Measurements from ENCODE around the gene HAUS7. TPM values are rescaled to one million over a fixed set of nuclear protein-coding genes. Genes with fewer than 3 reads are reported as not detected.

The HAUS7 gene
- total and polyA plus RNA-seq, 2 of the 8 experiments (the other 6 are each of a cell fraction or from before 2014, with no cell fraction given) = 45.4 to 54.0 TPM

DNA sequence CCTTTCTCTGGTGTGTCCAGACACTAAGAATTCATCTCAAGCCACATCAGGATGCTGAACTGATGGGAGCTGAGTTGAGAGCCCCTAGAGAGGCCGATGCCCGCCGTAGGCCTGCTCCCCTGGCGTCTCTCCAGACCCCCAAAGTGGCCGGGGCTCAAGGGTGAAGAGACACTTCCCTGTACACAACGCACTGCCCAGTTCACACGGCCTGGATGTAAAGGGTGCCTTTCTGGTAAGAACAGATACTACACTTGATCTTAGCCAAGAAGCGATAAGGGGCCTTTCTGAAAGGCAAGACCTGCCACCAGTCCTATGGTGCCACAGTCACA lies 19.5 kb downstream of the HAUS7 start:
- H3K36me3 ChIP-seq (ENCODE audit: control insufficient read depth in 2 of 4, insufficient read depth in 4 of 4, low read length in 3 of 4) = peaks cover 0 to 10% (median 0%) of the 10 kb centered on the region in 4 experiments; a peak in 3 of 8 replicates
- DNase-seq (ENCODE audit: low read depth in 1 of 2, low spot score in 2 of 2) (no peak), FAIRE-seq (no peak)
- no peak overlapping the region for H3K9ac ChIP-seq (replicated peaks in 1 of 4; ENCODE audit: extremely low read depth in 1 of 4, low read depth in 3 of 4, low read length in 3 of 4)
- H3K56ac ChIP-seq (replicated peaks; ENCODE audit: insufficient read length, low read depth, low read length) = no peak overlapping the region
- CTCF ChIA-PET (ENCODE audit: partially characterized antibody) = no interaction called here
- H3K18ac ChIP-seq (ENCODE audit: extremely low read depth, low read length) = no peak overlapping the region
- H3K14ac ChIP-seq (ENCODE audit: insufficient read length) = no peak overlapping the region
- H4K5ac ChIP-seq (ENCODE audit: insufficient read length, low read depth, low read length) = no peak overlapping the region
- no peaks in the 10 kb centered on the region for H3K9me3 ChIP-seq (ENCODE audit: insufficient read depth in 2 of 2, low read depth in 1 of 2, low read length in 1 of 2)
- H2BK15ac ChIP-seq (ENCODE audit: low read length) = no peak overlapping the region
- H2BK5ac ChIP-seq (ENCODE audit: low read depth, low read length) = no peak overlapping the region
- H4K20me1 ChIP-seq (replicated peaks in 1 of 2; ENCODE audit: control insufficient read depth in 1 of 2, insufficient read depth in 2 of 2, low read length in 2 of 2) = no peaks in the 10 kb centered on the region
- no peak overlapping the region for H3K27ac ChIP-seq (ENCODE audit: low read depth, low read length)
- no peak overlapping the region for H2AFZ ChIP-seq (ENCODE audit: low read length)
- H3K4me3 ChIP-seq (ENCODE audit: extremely low read depth in 1 of 4, insufficient read depth in 2 of 4, low read depth in 3 of 4, low read length in 4 of 4) = no peak overlapping the region
- no peaks in the 10 kb centered on the region for H3K23me2 ChIP-seq (ENCODE audit: low read depth, low read length)
- no peaks in the 10 kb centered on the region for H3K27me3 ChIP-seq (replicated peaks in 1 of 4; ENCODE audit: control insufficient read depth in 3 of 4, extremely low read depth in 1 of 4, insufficient read depth in 3 of 4, low read length in 3 of 4)
- H3K4me2 ChIP-seq (ENCODE audit: insufficient read depth in 1 of 2, low read depth in 2 of 2, low read length in 2 of 2) = no peak overlapping the region
- H2BK120ac ChIP-seq (replicated peaks; ENCODE audit: low read depth, low read length) = no peak overlapping the region
- H2BK12ac ChIP-seq (ENCODE audit: low read depth, low read length) = no peak overlapping the region
- POLR2A ChIA-PET (ENCODE audit: partially characterized antibody) = no interaction called here
- H3K23ac ChIP-seq (ENCODE audit: insufficient read length) = no peak overlapping the region
- no peak overlapping the region for H2AK5ac ChIP-seq (ENCODE audit: low read depth, low read length)
- no peak overlapping the region for H4K91ac ChIP-seq (replicated peaks; ENCODE audit: insufficient read length, low read length)
- no peaks in the 10 kb centered on the region for H3K79me2 ChIP-seq (ENCODE audit: control insufficient read depth in 1 of 2, insufficient read depth in 2 of 2, low read length in 2 of 2)
- H2BK20ac ChIP-seq (ENCODE audit: low read length) = no peak overlapping the region
- no peak overlapping the region for H3K4ac ChIP-seq (replicated peaks; ENCODE audit: insufficient read length, low read depth, low read length)
- no peaks in the 10 kb centered on the region for H3K79me1 ChIP-seq (ENCODE audit: low read depth, low read length)
- H4K8ac ChIP-seq (ENCODE audit: extremely low read depth, insufficient read depth, low read length) = no peak overlapping the region
- no peaks in the 10 kb centered on the region for H3K4me1 ChIP-seq (replicated peaks in 1 of 4; ENCODE audit: control insufficient read depth in 3 of 4, insufficient read depth in 4 of 4, low read length in 3 of 4)
- WGBS, 2 experiments (ENCODE audit: extremely low coverage in 1 of 2, insufficient coverage in 1 of 2, insufficient read length in 1 of 2, insufficient replicate concordance in 2 of 2, low coverage in 1 of 2, low lambda C conversion rate in 2 of 2, missing lambda C conversion rate in 1 of 2) = 81% methylated on average over 4 of the region's 8 CpGs; no CpG with 5 or more reads in 1 of the 2 experiments
- TF ChIP-seq GTF2F1 (IDR thresholded peaks at IDR 0.05; ENCODE audit: borderline replicate concordance, low read depth, low read length) = no peak
- no peak for TF ChIP-seq TAF7 (optimal IDR thresholded peaks at IDR 0.05; ENCODE audit: borderline replicate concordance, low read depth, low read length)
- no peak for TF ChIP-seq ZNF274 (IDR thresholded peaks at IDR 0.05; ENCODE audit: borderline replicate concordance, extremely low read depth, low read length)
- TF ChIP-seq BRCA1 (IDR thresholded peaks at IDR 0.05; ENCODE audit: low read depth, low read length) = no peak
- TF ChIP-seq YY1 (IDR thresholded peaks at IDR 0.05; ENCODE audit: low read depth, low read length) = no peak
- TF ChIP-seq SP2 (IDR thresholded peaks at IDR 0.05; ENCODE audit: low read length) = no peak
- no peak for TF ChIP-seq SUZ12 (IDR thresholded peaks at IDR 0.05; ENCODE audit: low read length)
- TF ChIP-seq CREB1 (IDR thresholded peaks at IDR 0.05) = no peak
- no peak for TF ChIP-seq RNF2 (IDR thresholded peaks at IDR 0.05; ENCODE audit: borderline replicate concordance, low read depth, low read length, missing control alignments, poor library complexity, severe bottlenecking)
- no peak for TF ChIP-seq CEBPB (IDR thresholded peaks at IDR 0.05; ENCODE audit: low read depth, low read length)
- TF ChIP-seq EGR1 (IDR thresholded peaks at IDR 0.05; ENCODE audit: borderline replicate concordance, low read depth, low read length) = no peak
- TF ChIP-seq SIN3A (conservative IDR thresholded peaks at IDR 0.05 in 1 of 2, IDR thresholded peaks at IDR 0.05 in 1 of 2; ENCODE audit: low read depth in 1 of 2, low read length in 2 of 2) = no peak
- no peak for TF ChIP-seq KDM1A (IDR thresholded peaks at IDR 0.05; ENCODE audit: borderline replicate concordance, low read length)
- no peak for TF ChIP-seq SP4 (IDR thresholded peaks at IDR 0.05; ENCODE audit: low read length)
- TF ChIP-seq MAFK (IDR thresholded peaks at IDR 0.05; ENCODE audit: low read depth, low read length) = no peak
- no peak for TF ChIP-seq NRF1 (IDR thresholded peaks at IDR 0.05; ENCODE audit: low read depth, low read length)
